GM12878 (cell line): ENCODE measurements around the gene ACSF2. TPM values are rescaled to one million over a fixed set of nuclear protein-coding genes. Genes with fewer than 3 reads are reported as not detected.

Source experiments
- ATAC-seq: fragments of 200-7000 bp; cut with Tn5 transposase; 3 replicates; pipeline ENCODE4 v1.9.1; 2020; ENCODE audit warnings: mild to moderate bottlenecking, moderate library complexity
- BruUV-seq: library from RNA; stranded (reverse); fragments of 400-500 nt; replicated peaks from 2 replicates; lab custom pipeline; 2021; lab: Mats Ljungman, UMichigan
- CTCF ChIA-PET: fragments of 300-600 bp; sonication (Branson Sonifier 250); formaldehyde crosslinking; extraction: SDS; loops from one replicate; lab custom pipeline; 2021; ENCODE audit warnings: inconsistent platforms; lab: Yijun Ruan, JAX
- POLR2A ChIA-PET: fragments of 350-600 bp; formaldehyde crosslinking; extraction: SDS; loops from one replicate; lab custom pipeline; 2021; ENCODE audit warnings: inconsistent platforms; lab: Charles Lee
- RAD21 ChIA-PET: fragments of 300-600 bp; sonication (Branson Sonifier 250); formaldehyde crosslinking; loops from one replicate; lab custom pipeline; 2023; ENCODE audit warnings: antibody characterized with exemption; ENCODE audit not compliant: unreplicated experiment; lab: Charles Lee
- SMC1A ChIA-PET: fragments of 300-600 bp; sonication (Branson Sonifier 250); formaldehyde crosslinking; loops from one replicate; lab custom pipeline; 2023; ENCODE audit not compliant: unreplicated experiment, uncharacterized antibody; lab: Charles Lee
- DNase-seq: peaks from one replicate; pipeline ENCODE4 v3.0.0-alpha.2; 2011; ENCODE audit warnings: low read depth, low spot score
- FAIRE-seq: peaks from 3 replicates; lab custom pipeline; 2011; peaks lifted over from hg19 to GRCh38; lab: Jason Lieb, UNC
- H2AFZ ChIP-seq: 2 replicates; pipeline ENCODE4 v1.6.0; 2011; ENCODE audit warnings: low read depth, low read length, control low read depth; ENCODE audit not compliant: control insufficient read depth
- H3K27ac ChIP-seq: 2 replicates; pipeline ENCODE4 v1.5.1; 2011; ENCODE audit warnings: control low read depth; ENCODE audit not compliant: control insufficient read depth, insufficient read depth
- H3K27me3 ChIP-seq, 2 experiments: replicated peaks in 1 of 2; 2 replicates each; pipeline versions ENCODE4 v1.6.0 to v1.6.1; 2011; ENCODE audit warnings: low read length in 1 of 2; ENCODE audit not compliant: control insufficient read depth in 2 of 2, insufficient read depth in 2 of 2
- H3K36me3 ChIP-seq, 2 experiments: 2 replicates each; pipeline ENCODE4 v1.5.1; 2011; ENCODE audit warnings: low read length in 1 of 2; ENCODE audit not compliant: control insufficient read depth in 2 of 2, insufficient read depth in 2 of 2
- H3K4me1 ChIP-seq: 2 replicates; pipeline ENCODE4 v1.6.1; 2011; ENCODE audit warnings: mild to moderate bottlenecking, low read length, moderate library complexity, mixed read lengths; ENCODE audit not compliant: control insufficient read depth, insufficient read depth
- H3K4me2 ChIP-seq: 2 replicates; pipeline ENCODE4 v1.6.0; 2011; ENCODE audit warnings: control low read depth; ENCODE audit not compliant: control insufficient read depth, insufficient read depth
- H3K4me3 ChIP-seq: fragments of 200-600 bp; sonication (generic); 2 replicates; pipeline ENCODE4 v1.5.1; 2016
- H3K79me2 ChIP-seq: 2 replicates; pipeline ENCODE4 v1.6.0; 2011; ENCODE audit warnings: low read length; ENCODE audit not compliant: control insufficient read depth, insufficient read depth
- H3K9ac ChIP-seq: 2 replicates; pipeline ENCODE4 v1.8.0; 2011; ENCODE audit warnings: low read length, control low read depth, mixed read lengths; ENCODE audit not compliant: control insufficient read depth, insufficient read depth
- H3K9me3 ChIP-seq: replicated peaks from 3 replicates; pipeline ENCODE4 v1.5.1; 2011; ENCODE audit warnings: mild to moderate bottlenecking, low read length; ENCODE audit not compliant: control insufficient read depth, insufficient read depth
- H4K20me1 ChIP-seq: 2 replicates; pipeline ENCODE4 v1.6.0; 2011; ENCODE audit not compliant: control insufficient read depth, insufficient read depth
- CEBPZ ChIP-seq: fragments of 150-350 bp; IDR thresholded peaks from 2 replicates; pipeline ENCODE4 v1.6.1; 2016; ENCODE audit warnings: low read depth, low read length
- POLR2AphosphoS5 ChIP-seq: IDR thresholded peaks from 2 replicates; pipeline ENCODE4 v1.6.1; 2011; ENCODE audit warnings: mild to moderate bottlenecking, low read length, inconsistent platforms
- RCOR1 ChIP-seq: conservative IDR thresholded peaks from 2 replicates; pipeline ENCODE4 v1.6.1; 2012; ENCODE audit warnings: low read depth, low read length, improper control_type of control experiment
- ZBTB40 ChIP-seq: fragments of 450-650 bp; IDR thresholded peaks from 2 replicates; pipeline ENCODE4 v1.6.1; 2016; ENCODE audit warnings: mild to moderate bottlenecking, moderate library complexity, borderline replicate concordance
- WGBS: methylation state at CpG from one replicate; pipeline ENCODE4 v1.1.6; 2016; ENCODE audit warnings: low lambda C conversion rate; ENCODE audit not compliant: insufficient replicate concordance, insufficient coverage; ENCODE audit errors: missing lambda C conversion rate; 5-methylcytosine and 5-hydroxymethylcytosine counted together
- in situ Hi-C: fragments of 300-500 bp; cut with MboI; formaldehyde crosslinking; loops from 9 replicates; pipeline ENCODE4 v1.14.3; 2018; ENCODE audit warnings: mixed read lengths
- intact Hi-C: fragments of 100-400 bp; cut with micrococcal nuclease; formaldehyde crosslinking; loops from one replicate; pipeline ENCODE4 v1.14.2; 2022; ENCODE audit not compliant: unreplicated experiment
- polyA plus RNA-seq, 11 experiments: library from polyadenylated mRNA; depleted of rRNA in 4 of 11; unstranded in 6 of 11; stranded (reverse) in 5 of 11; fragments of >200 nt; fragmentation: Nextera tagmentation in 4 of 11; fragmentation: Illumina TruSeq in 1 of 11; extraction: Ambion mirVana in 4 of 11; extraction: Trizol in 1 of 11; gene quantifications; 1 replicate in 1 of 11; 2 replicates in 10 of 11; pipeline versions ENCODE4 v1.2.1 to v1.2.3, GENCODE V29; 2011 to 2016; ENCODE audit warnings: inconsistent platforms in 2 of 11, missing spikeins in 2 of 11, low read depth in 1 of 11
- total RNA-seq, 4 experiments: library from RNA; depleted of rRNA in 3 of 4; stranded (reverse); fragments of >200 nt in 3 of 4; fragmentation: Illumina TruSeq in 1 of 4; extraction: Trizol in 1 of 4; gene quantifications; 2 replicates each; pipeline versions ENCODE4 v1.2.1 to v1.2.3, GENCODE V29; 2013 to 2021

The ACSF2 gene
- total and polyA plus RNA-seq, 10 of the 15 experiments (the other 5 are each of a cell fraction or from before 2014, with no cell fraction given): 7.1 to 32.8 (median 16.8) TPM

- peak overlapping the region; percentile 64; the same call in 1 of the 2 replicates for H3K4me2 ChIP-seq
- TF ChIP-seq POLR2AphosphoS5 (no peak), RCOR1 (no peak), ZBTB40 (no peak), CEBPZ (no peak)
- 87% methylated on average over 7 of the region's 7 CpGs for WGBS
- FAIRE-seq (no peak), ATAC-seq (no peak), DNase-seq (no peak)
- H3K4me1 ChIP-seq: no peaks in the 10 kb centered on the region
- no peak overlapping the region for H2AFZ ChIP-seq
- POLR2A ChIA-PET: no interaction called here
- H3K9ac ChIP-seq: no peak overlapping the region
- in situ Hi-C loops (loop anchor here (10.0 kb wide), 1 partner anchor 145 kb away; no protein-coding TSS in a partner anchor), intact Hi-C loops (no loop called here)
- SMC1A ChIA-PET: interaction anchor here (1.1 to 1.6 kb wide), 3 partner anchors 89 to 280 kb away, joined by 3 to 14 read pairs (median 6); no protein-coding TSS in a partner anchor
- H3K27me3 ChIP-seq: no peaks in the 10 kb centered on the region
- no peak overlapping the region for H3K4me3 ChIP-seq
- no peaks in the 10 kb centered on the region for H4K20me1 ChIP-seq
- H3K36me3 ChIP-seq: peaks cover 0 to 7% of the 10 kb centered on the region in 2 experiments; a peak in 2 of 4 replicates
- no peaks in the 10 kb centered on the region for H3K9me3 ChIP-seq
- CTCF ChIA-PET: interaction anchor here (1.0 to 2.4 kb wide), 10 partner anchors 62 to 216 kb away, joined by 3 to 36 read pairs (median 6); partner anchors contain the start of genes LRRC59 and SPATA20
- no TSS peak for BruUV-seq
- RAD21 ChIA-PET: interaction anchor here (0.9 to 2.4 kb wide), 6 partner anchors 59 to 280 kb away, joined by 3 to 17 read pairs (median 8); partner anchors contain the start of gene LRRC59
- no peaks in the 10 kb centered on the region for H3K79me2 ChIP-seq
- H3K27ac ChIP-seq: no peak overlapping the region
Observed at GRCh38 chr17:50480142-50480764, 54.2 kb downstream of the ACSF2 start.
